Brain microvascular endothelial cell (primary cell): ENCODE data around the gene MACROD2.

Source experiments
- DNase-seq: peaks from one replicate; pipeline ENCODE4 v3.0.0-alpha.2; 2020
- H3K27ac ChIP-seq: fragments of 250-450 bp; sonication (Bioruptor Pico); 2 replicates; pipeline ENCODE4 v1.5.1; 2020; ENCODE audit warnings: mild to moderate bottlenecking, moderate library complexity
- H3K27me3 ChIP-seq: fragments of 250-450 bp; sonication (Bioruptor Pico); replicated peaks from 2 replicates; pipeline ENCODE4 v1.5.1; 2020; ENCODE audit warnings: mild to moderate bottlenecking
- H3K36me3 ChIP-seq: fragments of 250-450 bp; sonication (Bioruptor Pico); replicated peaks from 2 replicates; pipeline ENCODE4 v1.5.1; 2020; ENCODE audit warnings: mild to moderate bottlenecking
- H3K4me3 ChIP-seq: 2 replicates; pipeline ENCODE4 v1.5.1; 2011; ENCODE audit warnings: low read depth, mild to moderate bottlenecking, control low read depth, low read length, moderate library complexity
- in situ Hi-C: cut with HindIII; loops from 2 replicates; pipeline ENCODE4 v1.10.0; 2017; ENCODE audit warnings: low sequenced_read_pairs, low pct_ligation_motif_present
- TF ChIP-seq, protein P1 (sequence below): IDR thresholded peaks from 2 replicates; pipeline ENCODE4 v1.5.1; 2011; ENCODE audit warnings: low read depth, mild to moderate bottlenecking, moderate library complexity, low read length, control low read depth, inconsistent platforms; ENCODE audit errors: missing control alignments

The MACROD2 gene

DNA sequence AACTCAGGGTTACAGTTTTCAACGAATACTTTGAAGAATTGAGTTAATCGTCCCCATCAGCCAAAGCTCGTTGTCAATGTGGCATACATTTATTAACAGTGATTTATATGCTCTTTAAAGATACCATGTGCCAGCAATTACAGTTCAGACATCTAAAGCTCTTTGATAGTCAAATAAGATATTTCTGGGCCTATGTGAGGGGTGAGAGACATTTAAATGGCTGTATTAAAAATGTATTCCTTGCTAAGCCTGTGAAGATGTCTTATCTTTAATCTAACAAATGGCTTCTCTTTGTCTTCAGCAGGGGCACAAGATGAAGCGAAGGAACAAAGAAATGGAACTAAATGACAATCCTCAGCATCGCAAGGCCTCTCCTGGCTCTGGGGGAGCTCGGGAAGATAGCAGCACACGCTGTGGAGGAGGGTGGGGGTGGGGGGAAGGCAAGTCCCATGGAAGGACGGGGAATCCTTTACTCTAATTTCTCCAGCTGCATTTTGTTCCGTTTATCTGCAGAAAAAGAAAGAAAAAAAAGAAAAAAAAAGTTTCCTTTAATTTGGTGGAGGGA is 2054.3 kb downstream of the MACROD2 start:
- no peak overlapping the region for H3K27ac ChIP-seq
- H3K36me3 ChIP-seq: no peaks in the 10 kb centered on the region
- no peak overlapping the region for H3K4me3 ChIP-seq
- TF ChIP-seq, protein P1, sequence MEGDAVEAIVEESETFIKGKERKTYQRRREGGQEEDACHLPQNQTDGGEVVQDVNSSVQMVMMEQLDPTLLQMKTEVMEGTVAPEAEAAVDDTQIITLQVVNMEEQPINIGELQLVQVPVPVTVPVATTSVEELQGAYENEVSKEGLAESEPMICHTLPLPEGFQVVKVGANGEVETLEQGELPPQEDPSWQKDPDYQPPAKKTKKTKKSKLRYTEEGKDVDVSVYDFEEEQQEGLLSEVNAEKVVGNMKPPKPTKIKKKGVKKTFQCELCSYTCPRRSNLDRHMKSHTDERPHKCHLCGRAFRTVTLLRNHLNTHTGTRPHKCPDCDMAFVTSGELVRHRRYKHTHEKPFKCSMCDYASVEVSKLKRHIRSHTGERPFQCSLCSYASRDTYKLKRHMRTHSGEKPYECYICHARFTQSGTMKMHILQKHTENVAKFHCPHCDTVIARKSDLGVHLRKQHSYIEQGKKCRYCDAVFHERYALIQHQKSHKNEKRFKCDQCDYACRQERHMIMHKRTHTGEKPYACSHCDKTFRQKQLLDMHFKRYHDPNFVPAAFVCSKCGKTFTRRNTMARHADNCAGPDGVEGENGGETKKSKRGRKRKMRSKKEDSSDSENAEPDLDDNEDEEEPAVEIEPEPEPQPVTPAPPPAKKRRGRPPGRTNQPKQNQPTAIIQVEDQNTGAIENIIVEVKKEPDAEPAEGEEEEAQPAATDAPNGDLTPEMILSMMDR: no peak
- no peak for DNase-seq
- in situ Hi-C loops: no loop called here
- no peaks in the 10 kb centered on the region for H3K27me3 ChIP-seq

DNA sequence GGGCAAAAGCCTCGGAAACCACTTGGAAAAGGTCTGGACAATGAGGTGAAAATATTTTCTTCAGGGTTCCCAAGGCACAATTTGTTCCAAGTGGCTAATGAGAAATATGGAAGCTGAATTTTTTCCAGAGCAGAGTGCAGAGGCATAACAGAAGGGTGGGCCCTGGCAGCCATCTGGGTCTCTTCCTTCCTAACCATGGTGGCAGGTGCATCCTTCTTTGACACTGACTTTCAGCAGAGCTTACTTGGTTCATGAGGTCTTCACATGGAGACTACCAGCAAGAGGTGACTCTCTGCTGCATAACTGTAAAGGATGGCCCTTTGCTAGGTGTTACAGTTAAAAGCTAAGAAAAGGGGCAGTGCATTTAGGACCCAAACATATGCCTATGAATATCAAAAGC is 2055.1 kb downstream of the MACROD2 start:
- Histone ChIP-seq H3K27ac (no peak overlapping the region), H3K4me3 (no peak overlapping the region), H3K27me3 (no peaks in the 10 kb centered on the region), H3K36me3 (no peaks in the 10 kb centered on the region)
- TF ChIP-seq, protein P1: no peak
- in situ Hi-C loops: no loop called here
- DNase-seq: no peak

DNA sequence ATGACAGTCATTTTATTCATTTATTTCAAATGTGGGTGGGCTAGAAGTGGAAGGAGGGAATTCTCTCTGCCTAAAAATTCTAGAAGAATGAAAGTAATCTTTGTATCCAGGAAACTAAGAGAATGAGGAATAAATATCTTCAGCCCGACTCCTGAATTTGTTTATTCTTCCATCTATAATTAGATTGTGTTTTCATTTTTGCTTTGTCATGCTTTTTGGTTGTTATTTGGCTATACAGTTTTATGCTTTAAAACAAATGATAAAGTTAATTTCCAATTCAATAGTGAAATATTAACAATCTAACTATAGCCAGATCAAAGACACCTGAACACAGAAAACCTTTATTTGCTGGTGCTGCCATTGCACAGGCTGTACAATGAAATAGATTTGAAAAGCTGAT is 2056.7 kb downstream of the MACROD2 start:
- Histone ChIP-seq H3K27ac (no peak overlapping the region), H3K27me3 (no peaks in the 10 kb centered on the region), H3K4me3 (no peak overlapping the region), H3K36me3 (no peaks in the 10 kb centered on the region)
- TF ChIP-seq, protein P1: no peak
- no peak for DNase-seq
- in situ Hi-C loops: no loop called here

DNA sequence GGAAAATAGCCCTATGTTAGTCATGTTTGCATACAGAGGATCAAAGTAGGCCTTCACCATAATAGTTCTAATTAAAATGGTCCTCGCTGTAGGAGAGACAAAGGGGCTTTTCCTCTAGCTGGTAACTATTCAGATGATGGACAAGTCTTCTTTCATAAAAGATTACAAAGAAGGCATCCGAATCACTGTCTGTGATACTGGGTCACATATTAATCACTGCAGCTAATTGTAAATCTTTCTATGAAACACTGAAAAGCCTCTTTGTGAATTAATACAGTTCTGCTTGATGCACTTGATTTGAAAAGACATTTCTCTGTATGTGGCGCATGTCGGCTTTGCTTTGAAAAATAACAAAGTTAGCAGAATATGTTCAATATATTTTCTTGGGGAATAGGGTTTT is 2057.1 kb downstream of the MACROD2 start:
- Histone ChIP-seq H3K36me3 (no peaks in the 10 kb centered on the region), H3K4me3 (no peak overlapping the region), H3K27me3 (no peaks in the 10 kb centered on the region), H3K27ac (no peak overlapping the region)
- in situ Hi-C loops: no loop called here
- TF ChIP-seq, protein P1: no peak
- DNase-seq: no peak

DNA sequence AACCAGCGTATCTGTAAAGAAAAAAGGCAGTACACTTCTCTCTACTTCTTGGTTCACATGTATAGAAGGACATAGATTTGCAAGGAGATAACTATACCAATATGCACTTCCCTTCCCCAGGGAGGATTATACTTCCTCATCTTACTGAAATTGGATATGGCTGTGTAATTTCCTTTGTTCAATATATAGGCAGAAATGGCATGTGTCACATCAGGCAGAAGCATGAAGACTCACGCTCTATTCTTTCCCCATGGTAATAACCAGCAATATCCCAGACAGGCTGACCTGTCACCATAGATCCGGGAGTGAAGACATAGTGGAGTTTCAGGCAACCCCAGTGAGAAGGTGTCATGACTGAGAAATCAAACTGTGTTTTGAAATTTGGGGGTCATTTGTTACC is 2059.7 kb downstream of the MACROD2 start:
- DNase-seq: no peak
- TF ChIP-seq, protein P1: no peak

DNA sequence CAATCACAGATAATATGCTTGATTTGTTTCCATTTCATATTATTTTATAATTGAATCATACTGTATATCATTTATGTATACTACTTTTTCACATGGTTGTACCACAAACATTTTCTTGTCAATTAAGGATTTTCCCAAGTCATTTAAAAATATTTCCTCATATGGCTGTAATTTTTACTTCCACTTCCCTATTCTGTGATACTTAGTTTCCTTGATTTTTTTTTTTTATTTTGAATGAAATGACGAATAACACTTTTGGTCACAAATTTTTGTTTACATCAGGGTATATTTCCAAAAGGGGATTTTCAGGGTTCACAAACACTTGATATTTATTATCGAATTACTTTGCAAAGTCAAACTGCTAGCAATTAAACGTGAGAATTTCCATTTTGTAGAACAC is 2062.3 kb downstream of the MACROD2 start:
- DNase-seq: no peak
- Histone ChIP-seq H3K4me3 (no peak overlapping the region), H3K27ac (no peak overlapping the region), H3K36me3 (no peaks in the 10 kb centered on the region), H3K27me3 (no peaks in the 10 kb centered on the region)
- in situ Hi-C loops: no loop called here
- TF ChIP-seq, protein P1: no peak

More for the DNA sequence above, 2059.7 kb downstream of the MACROD2 start:
- no peak overlapping the region for H3K4me3 ChIP-seq
- in situ Hi-C loops: no loop called here
- H3K27me3 ChIP-seq: no peaks in the 10 kb centered on the region
- H3K27ac ChIP-seq: no peak overlapping the region
- H3K36me3 ChIP-seq: no peaks in the 10 kb centered on the region
